GM21825 (cell line): ENCODE results near the gene KIAA1671.
"Not testable (repeated sequence)": the region's sequence is repeated elsewhere in the genome, so short reads cannot be mapped to it uniquely, and the experiment has no call there.

Experiments
- ATAC-seq: cut with Tn5 transposase; IDR thresholded peaks from one replicate; pipeline ENCODE4 v1.9.1; 2021; ENCODE audit warnings: mild to moderate bottlenecking, moderate library complexity; ENCODE audit not compliant: unreplicated experiment

The KIAA1671 gene

GRCh38 chr22:24951942-24952836, at the start of gene KIAA1671:
Gene KIAA1671, plus strand, starts transcription at chr22:24952716. Its CDS starts 75,284 bp downstream, at chr22:25028000.
- ATAC-seq, result peak; percentile 69

DNA sequence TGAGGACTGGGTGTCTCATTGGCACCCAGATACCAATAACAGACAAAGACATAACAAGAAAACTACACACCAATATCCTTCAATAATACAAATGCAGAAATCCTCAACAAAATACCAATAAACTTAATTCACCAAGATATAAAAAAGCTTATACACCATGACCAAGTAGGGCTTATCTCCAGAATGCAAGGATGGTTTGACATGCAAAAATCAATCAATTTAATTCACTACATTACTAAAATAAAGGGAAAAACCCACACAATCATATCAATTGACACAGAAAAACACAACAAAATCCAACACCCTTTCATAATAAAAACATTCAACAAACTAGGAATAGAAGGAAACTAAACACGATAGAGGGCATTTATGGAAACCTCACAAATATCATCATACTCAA, 46.6 kb upstream of the KIAA1671 start:
- no peak for ATAC-seq

GRCh38 chr22:24907101-24907500, 45.4 kb upstream of the KIAA1671 start:
- not testable (repeated sequence) for ATAC-seq

DNA sequence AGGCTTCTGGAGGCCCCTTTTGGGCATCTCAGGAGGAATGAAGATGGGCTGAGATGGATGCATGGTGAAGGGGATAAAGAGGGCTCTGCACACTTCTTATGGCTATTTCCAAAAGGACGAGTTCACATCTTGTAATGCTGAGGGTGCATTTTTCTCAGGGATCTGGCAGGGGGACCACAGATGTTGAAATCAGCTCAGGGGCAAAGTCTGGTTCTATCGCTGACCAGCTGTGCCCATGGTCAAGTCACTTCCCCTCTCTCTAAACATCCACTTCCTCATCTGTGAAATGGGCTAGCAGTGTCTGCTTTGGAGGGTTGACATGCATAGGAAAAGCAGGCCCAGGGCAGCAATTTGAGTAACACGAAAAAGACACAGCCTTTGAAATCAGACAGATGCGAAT, 32.5 kb upstream of the KIAA1671 start:
- ATAC-seq, result no peak

- ATAC-seq, result no peak
These were observed 26.7 kb upstream of the KIAA1671 start for GRCh38 chr22:24925586-24926427.

DNA sequence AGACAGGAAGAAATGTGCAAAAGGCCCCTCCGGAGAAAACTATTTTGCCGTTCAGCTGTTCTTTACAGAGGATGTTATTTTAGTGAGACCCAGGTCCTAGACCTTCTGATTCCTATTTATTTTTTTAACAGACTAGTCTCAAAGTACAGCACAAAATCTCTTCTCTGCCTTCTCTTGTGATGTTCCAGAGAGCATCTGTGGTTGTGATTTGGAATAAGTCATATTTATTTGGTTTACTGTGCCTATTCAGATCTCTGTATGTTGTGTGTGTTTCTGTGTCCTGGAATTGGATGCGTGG, 26.1 kb upstream of the KIAA1671 start:
- ATAC-seq, result no peak

GRCh38 chr22:24926849-24927579, 25.5 kb upstream of the KIAA1671 start:
- no peak for ATAC-seq

DNA sequence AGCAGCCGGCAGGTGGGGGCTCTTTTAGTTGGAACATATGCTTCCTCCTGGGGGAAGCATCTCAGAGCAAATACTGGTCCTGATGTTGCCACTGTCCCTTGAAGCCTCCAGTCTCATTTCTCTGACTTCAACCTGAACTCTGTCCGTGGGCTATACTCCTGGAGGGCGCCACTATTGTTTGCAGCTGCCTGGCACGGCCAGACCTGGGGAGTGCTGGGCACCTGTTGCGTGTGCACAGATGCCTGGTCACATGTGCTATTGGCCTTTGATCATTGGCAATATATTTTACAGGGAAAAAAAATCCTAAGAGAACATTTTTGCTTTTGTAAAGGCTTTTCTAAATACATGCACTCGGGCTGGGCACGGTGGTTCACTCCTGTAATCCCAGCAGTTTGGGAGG, 24.2 kb upstream of the KIAA1671 start:
- no peak for ATAC-seq

DNA sequence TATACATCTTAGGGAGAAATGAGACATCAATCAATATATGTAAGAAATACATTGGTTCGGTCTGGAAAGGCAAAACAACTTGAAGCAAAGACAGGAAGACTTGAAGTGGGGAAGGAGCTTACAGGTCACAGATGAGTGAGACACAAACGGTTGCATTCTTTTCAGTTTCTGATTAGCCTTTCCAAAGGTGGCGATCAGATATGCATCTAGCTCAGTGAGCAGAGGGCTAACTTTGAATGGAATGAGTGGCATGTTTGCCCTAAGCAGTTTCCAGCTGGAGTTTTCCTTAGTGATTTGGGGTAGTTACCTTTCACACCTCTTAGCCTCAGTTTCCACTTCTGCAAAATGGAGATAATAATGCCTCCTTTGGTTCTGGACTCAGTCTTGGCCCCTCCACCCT, 21.8 kb upstream of the KIAA1671 start:
- no peak for ATAC-seq

- ATAC-seq, result no peak
These were observed 16.6 kb upstream of the KIAA1671 start for GRCh38 chr22:24935771-24936483.

GRCh38 chr22:24937114-24937513, 15.4 kb upstream of the KIAA1671 start:
- no peak for ATAC-seq

GRCh38 chr22:24938741-24939341, 13.7 kb upstream of the KIAA1671 start:
- no peak for ATAC-seq

GRCh38 chr22:24942301-24942700, 10.2 kb upstream of the KIAA1671 start:
- no peak for ATAC-seq

- ATAC-seq, result no peak
These were observed 8.1 kb upstream of the KIAA1671 start for GRCh38 chr22:24944217-24944937.

DNA sequence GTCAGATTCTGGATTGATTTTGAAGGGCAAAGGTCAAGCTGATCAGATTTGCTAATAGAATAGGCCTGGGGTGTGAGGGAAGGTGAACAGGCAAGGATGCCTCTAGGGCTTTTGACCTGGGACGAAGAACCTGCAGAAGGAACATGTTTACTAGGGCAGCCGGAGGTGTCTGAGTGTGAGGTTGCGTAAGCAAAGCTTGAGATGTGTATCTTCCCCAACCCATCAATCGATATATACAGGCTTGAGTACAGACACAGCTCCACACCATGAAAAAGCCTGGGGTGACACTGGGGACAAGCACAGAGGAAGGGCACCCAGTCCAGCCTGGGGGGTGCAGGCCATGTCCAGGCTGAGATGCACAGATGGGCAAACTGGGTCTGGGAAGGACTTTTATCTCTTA, 7.1 kb upstream of the KIAA1671 start:
- no peak for ATAC-seq

DNA sequence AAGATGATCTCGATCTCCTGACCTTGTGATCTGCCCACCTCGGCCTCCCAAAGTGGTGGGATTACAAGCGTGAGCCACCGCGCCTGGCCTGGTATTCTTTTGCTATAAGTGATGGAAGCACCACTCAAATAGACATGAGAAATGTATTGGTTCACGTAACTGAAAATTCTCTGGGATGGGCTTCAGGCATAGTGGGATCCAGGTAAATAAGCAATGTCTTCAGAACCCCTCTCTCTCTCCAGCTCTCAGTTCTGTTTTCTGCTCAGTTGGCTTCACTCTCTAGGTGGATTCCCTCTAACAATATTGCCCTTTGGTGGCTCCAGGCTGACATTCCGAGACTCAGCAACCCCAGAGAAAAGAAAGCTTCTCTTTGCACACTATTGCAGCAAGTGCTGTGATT, 5.1 kb upstream of the KIAA1671 start:
- no peak for ATAC-seq

GRCh38 chr22:24947881-24948280, 4.6 kb upstream of the KIAA1671 start:
- ATAC-seq, result no peak

DNA sequence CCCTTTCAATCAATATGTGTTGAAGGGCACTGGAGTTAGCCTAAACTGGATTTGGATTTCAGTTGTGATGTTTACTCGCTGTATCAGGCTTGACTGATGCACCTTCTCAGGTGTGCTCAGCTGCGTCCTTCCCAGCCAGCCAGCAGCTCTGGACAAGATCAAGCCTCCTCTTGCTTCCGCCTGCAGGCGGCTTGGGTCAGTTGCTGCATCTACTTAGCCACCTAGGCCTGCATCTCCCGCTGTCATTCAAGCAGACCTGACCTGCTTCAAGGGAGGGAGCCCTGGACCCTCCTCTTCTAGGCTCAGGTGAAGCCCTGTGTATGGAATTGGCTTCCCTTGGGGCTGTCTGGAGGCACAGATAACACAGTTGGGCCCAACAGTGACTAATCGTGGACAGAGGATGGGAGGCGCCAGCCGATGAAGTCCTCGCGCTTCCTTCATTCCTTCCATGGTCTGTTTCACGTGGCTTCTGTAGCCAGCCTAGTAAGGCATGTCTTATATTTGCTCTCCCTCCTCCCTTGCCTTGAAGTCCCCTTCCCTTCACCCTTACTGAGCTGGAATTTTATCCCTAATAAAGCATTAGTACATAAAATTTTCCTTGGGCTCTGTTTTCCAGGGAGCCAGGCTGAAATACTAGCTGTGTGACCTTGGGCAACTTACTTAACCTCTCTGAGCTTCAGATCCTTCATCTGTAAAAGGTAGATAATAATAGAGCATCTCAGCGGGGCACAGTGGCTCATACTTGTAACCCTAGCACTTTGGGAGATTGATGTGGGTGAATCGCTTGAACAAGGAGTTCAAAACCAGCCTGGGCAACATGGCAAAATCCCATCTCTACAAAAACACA, 3.9 kb upstream of the KIAA1671 start:
- no peak for ATAC-seq
